Measurements from ENCODE around the gene MAGOHB.

GRCh38 chr12:10601860-10602259 is 11.5 kb downstream of the MAGOHB start:
- TF ChIP-seq EZH2 (IDR thresholded peaks at IDR 0.05) = no peak
- no peak for TF ChIP-seq POLR2AphosphoS5 (IDR thresholded peaks at IDR 0.05; ENCODE audit: borderline replicate concordance, low read depth, low read length)
- no peak for TF ChIP-seq FOXP2 (optimal IDR thresholded peaks at IDR 0.05; ENCODE audit: control extremely low read depth, extremely low read length, insufficient read depth)

All from SK-N-MC (cell line).